Type B pancreatic cell (in vitro differentiated cells): ENCODE data around the gene TBC1D22A. TPM values are rescaled to one million over a fixed set of nuclear protein-coding genes. Genes with fewer than 3 reads are reported as not detected.

Experiments
- DNase-seq: peaks from one replicate; pipeline ENCODE4 v3.0.0; 2021; ENCODE audit warnings: mixed read lengths; ENCODE audit not compliant: unreplicated experiment; ENCODE audit errors: extremely low spot score
- H3K27ac Mint-ChIP-seq: 2 replicates; pipeline ENCODE4 v1.8.0; 2021; ENCODE audit warnings: mild to moderate bottlenecking, mixed read lengths
- H3K27me3 Mint-ChIP-seq: 2 replicates; pipeline ENCODE4 v1.8.0; 2021; ENCODE audit warnings: mixed read lengths
- H3K36me3 Mint-ChIP-seq: 2 replicates; pipeline ENCODE4 v1.8.0; 2021; ENCODE audit warnings: mixed read lengths
- H3K4me1 Mint-ChIP-seq: one replicate; pipeline ENCODE4 v1.8.0; 2021; ENCODE audit warnings: mixed read lengths; ENCODE audit not compliant: unreplicated experiment
- H3K4me3 Mint-ChIP-seq: 2 replicates; pipeline ENCODE4 v1.8.0; 2021; ENCODE audit warnings: mild to moderate bottlenecking, mixed read lengths
- H3K9me3 Mint-ChIP-seq: 2 replicates; pipeline ENCODE4 v1.8.0; 2021; ENCODE audit warnings: mixed read lengths
- CTCF ChIP-seq: fragments of 200-600 bp; sonication (generic); conservative IDR thresholded peaks from 2 replicates; pipeline ENCODE4 v1.5.0; 2021; ENCODE audit warnings: antibody characterized with exemption, mild to moderate bottlenecking
- total RNA-seq: library from RNA; stranded (reverse); gene quantifications from 2 replicates; pipeline ENCODE4 v1.2.1, GENCODE V29; 2021; ENCODE audit warnings: low replicate concordance

TBC1D22A gene
- total RNA-seq, 1 donor from 2014 or later = 16.2 TPM

- no peak for TF ChIP-seq CTCF
- Mint-ChIP-seq H3K27me3 (no peaks in the 10 kb centered on the region), H3K4me3 (no peak overlapping the region), H3K9me3 (no peaks in the 10 kb centered on the region), H3K4me1 (no peaks in the 10 kb centered on the region), H3K27ac (no peak overlapping the region), H3K36me3 (peaks cover 11% of the 10 kb centered on the region)
- no peak for DNase-seq
These were observed 220.2 kb downstream of the TBC1D22A start for GRCh38 chr22:46982635-46983034.

GRCh38 chr22:46983046-46983445 lies 220.6 kb downstream of the TBC1D22A start:
- no peaks in the 10 kb centered on the region for H3K4me1 Mint-ChIP-seq
- TF ChIP-seq CTCF = no peak
- no peaks in the 10 kb centered on the region for H3K9me3 Mint-ChIP-seq
- peaks cover 11% of the 10 kb centered on the region for H3K36me3 Mint-ChIP-seq
- no peak overlapping the region for H3K27ac Mint-ChIP-seq
- no peak for DNase-seq
- H3K27me3 Mint-ChIP-seq = no peaks in the 10 kb centered on the region
- no peak overlapping the region for H3K4me3 Mint-ChIP-seq

GRCh38 chr22:46984751-46985506 lies 222.5 kb downstream of the TBC1D22A start:
- Mint-ChIP-seq H3K9me3 (no peaks in the 10 kb centered on the region), H3K36me3 (peaks cover under 1% of the 10 kb centered on the region), H3K4me1 (no peaks in the 10 kb centered on the region), H3K27me3 (no peaks in the 10 kb centered on the region), H3K4me3 (no peak overlapping the region), H3K27ac (no peak overlapping the region)
- no peak for DNase-seq
- TF ChIP-seq CTCF = no peak

- no peak for TF ChIP-seq CTCF
- Mint-ChIP-seq H3K4me3 (no peak overlapping the region), H3K4me1 (no peaks in the 10 kb centered on the region), H3K9me3 (no peaks in the 10 kb centered on the region), H3K36me3 (no peaks in the 10 kb centered on the region), H3K27me3 (no peaks in the 10 kb centered on the region), H3K27ac (no peak overlapping the region)
- DNase-seq = no peak
These were observed 223.0 kb downstream of the TBC1D22A start for GRCh38 chr22:46985507-46985882.

- TF ChIP-seq CTCF = no peak
- Mint-ChIP-seq H3K27ac (no peak overlapping the region), H3K27me3 (no peaks in the 10 kb centered on the region)
These were observed 224.3 kb downstream of the TBC1D22A start for GRCh38 chr22:46986788-46987187.

More at GRCh38 chr22:46986788-46987187, 224.3 kb downstream of the TBC1D22A start:
- Mint-ChIP-seq H3K9me3 (no peaks in the 10 kb centered on the region), H3K4me3 (no peak overlapping the region), H3K36me3 (no peaks in the 10 kb centered on the region), H3K4me1 (no peaks in the 10 kb centered on the region)
- no peak for DNase-seq
